GM18498 (cell line): ENCODE data around the gene ROS1.
"Not testable (repeated sequence)": the region's sequence is repeated elsewhere in the genome, so short reads cannot be mapped to it uniquely, and the experiment has no call there.

Source experiments
- ATAC-seq: cut with Tn5 transposase; IDR thresholded peaks from one replicate; pipeline ENCODE4 v1.9.1; 2021; ENCODE audit warnings: mild to moderate bottlenecking, moderate library complexity; ENCODE audit not compliant: unreplicated experiment

ROS1 gene

GRCh38 chr6:117269638-117270054, 156.1 kb downstream of the ROS1 start:
- ATAC-seq = no peak

GRCh38 chr6:117268924-117269323, 156.8 kb downstream of the ROS1 start:
- no peak for ATAC-seq

- no peak for ATAC-seq
These were observed 157.8 kb downstream of the ROS1 start for GRCh38 chr6:117267766-117268534.

GRCh38 chr6:117267054-117267347, 158.7 kb downstream of the ROS1 start:
- no peak for ATAC-seq

GRCh38 chr6:117266257-117267053, 159.3 kb downstream of the ROS1 start:
- no peak for ATAC-seq

DNA sequence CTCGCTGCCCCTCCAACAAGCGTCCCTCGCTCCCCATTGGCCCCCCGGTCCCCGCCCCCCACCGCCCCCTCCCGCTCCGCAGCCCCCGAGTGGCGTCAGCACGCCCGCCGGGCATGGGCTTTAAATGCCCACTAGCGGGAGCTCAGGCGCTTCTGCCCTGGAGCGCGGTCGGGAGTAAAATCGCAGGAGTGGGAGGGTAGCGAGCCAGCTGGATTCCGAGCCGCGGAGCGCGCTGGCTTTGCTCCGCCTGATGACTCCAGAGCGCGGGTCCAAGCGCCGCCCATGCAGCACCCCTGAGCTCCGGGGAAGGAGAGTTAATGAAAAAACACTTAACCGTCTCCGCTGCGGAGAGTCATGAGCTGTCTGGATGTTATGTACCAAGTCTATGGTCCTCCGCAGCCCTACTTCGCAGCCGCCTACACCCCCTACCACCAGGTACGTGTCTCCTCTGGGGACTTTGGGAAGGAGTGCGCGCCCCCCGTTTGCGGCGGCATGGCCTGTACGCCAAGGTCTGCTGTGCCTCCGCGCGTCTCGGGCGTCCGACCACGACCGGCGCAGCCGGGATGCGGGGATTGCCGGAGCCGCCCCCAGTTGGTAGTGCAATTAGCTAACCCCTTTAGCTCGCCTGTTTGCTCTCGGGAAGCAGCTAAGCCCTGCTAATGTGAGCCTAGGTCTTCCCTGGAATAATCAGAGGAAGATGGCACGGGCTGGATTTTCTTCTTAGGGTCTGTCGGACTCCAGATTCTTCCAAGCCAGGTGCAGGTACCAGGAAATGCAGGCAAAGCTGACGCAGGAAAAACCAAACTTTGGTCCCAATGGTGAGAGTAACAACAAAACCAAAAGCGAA, 160.1 kb downstream of the ROS1 start, which contains the start of gene VGLL2:
Gene VGLL2 (plus strand): TSS at position 149 of the 847 bp plus-strand sequence. CDS start 206 bp downstream, at position 355.
- peak; percentile 33 for ATAC-seq

DNA sequence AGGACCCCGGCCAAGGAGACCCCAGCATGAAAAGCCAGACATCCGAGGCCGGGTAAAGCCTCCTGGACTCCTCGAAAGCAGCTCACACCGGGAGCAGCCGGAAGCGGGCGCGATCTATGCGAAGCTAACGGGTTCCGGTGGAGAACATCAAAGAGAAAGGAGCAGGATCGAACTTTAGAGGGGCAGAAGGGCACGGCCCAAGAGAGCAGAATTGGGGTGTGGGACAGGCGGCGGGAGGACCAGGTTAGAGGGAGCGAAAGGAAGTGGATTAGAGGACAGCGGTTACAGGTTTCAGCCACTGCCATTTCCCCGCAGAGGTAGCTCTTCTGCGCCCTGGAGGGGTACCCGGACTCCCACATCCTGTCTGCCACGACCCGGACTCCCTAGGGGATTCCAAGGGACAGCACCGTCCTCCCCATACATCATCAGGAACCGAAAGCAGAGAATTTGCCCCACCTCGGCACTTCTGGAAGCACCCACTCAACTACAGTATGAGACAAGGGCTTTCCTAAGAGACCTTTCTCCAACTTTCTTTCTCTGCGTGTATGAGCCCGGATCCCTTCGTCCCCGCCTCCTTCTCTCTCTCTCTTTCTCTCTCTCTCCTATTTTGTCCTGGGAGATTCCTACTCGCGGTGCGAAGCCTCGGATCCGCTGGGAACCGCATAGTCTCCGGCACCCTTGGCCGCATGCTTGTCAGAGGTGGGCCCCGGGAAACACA, 160.9 kb downstream of the ROS1 start:
- peak; percentile 58 for ATAC-seq

DNA sequence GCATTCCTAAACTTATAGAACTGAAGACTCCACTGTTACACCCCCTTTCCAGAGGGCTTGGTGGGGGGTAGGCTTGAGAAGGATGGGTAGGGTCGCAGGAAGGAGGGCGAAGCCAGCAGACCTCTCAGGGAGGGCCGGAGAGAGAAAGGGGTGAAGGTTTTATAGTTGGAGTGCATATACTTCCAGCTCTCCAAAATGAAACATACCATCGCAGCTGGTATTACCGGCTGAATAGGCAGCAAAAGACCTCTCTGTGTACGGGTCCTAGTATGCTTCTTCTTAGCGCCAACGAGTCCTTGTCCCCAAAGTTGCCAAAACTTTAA, 161.4 kb downstream of the ROS1 start:
- ATAC-seq = peak; percentile 7

DNA sequence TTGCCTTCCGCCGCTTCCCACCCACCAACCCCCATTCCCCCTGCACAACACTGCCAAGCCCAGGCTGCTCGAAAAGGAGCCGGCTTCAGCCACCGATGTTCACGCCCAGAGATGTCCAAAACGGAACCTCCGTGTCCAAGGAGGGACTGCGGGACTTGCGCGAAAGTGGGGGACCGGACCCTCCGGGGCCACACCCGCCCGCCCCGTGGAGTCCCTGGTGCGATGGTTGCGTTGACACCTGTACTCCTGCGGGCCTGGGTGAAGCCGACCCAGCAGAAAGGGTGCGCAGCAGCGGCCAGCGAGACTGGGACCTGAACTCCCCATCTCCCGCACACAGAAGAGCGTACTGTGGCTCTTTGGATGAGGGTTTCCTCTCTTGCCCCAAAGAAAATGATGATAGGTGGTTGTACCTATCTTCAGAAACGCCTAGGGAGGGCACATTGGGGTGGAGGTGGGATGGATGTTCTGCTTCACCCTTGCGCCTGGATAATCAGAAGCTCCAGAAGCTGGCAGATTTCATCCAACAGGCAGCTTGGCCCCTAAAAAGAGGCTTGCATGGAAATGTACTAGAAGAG, 162.3 kb downstream of the ROS1 start:
- ATAC-seq = no peak

- no peak for ATAC-seq
These were observed 162.9 kb downstream of the ROS1 start for GRCh38 chr6:117262799-117263198.

DNA sequence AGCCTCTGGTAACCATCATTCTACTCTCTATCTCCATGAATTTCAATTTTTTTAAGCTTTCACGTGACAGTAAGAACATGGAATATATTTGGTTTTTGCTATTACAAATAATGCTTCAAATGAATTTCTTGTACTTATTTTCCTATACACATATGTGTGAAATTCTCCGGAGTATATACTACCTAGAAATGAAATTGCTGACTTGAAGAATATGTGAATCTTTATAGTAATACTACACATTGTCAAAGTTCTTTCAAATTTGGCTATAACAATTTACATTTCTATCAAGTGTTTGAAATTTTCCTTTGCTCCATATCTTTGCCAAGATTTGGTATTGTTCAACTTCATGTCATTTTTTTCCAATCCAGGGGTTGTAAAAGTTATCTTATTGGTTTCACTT, 172.0 kb downstream of the ROS1 start:
- ATAC-seq = no peak

DNA sequence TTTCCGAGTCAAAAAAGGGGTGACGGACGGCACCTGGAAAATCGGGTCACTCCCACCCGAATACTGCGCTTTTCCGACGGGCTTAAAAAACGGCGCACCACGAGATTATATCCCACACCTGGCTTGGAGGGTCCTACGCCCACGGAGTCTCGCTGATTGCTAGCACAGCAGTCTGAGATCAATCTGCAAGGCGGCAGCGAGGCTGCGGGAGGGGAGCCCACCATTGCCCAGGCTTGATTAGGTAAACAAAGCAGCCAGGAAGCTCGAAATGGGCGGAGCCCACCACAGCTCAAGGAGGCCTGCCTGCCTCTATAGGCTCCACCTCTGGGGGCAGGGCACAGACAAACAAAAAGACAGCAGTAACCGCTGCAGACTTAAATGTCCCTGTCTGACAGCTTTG, 180.8 kb downstream of the ROS1 start:
- ATAC-seq = not testable (repeated sequence)

DNA sequence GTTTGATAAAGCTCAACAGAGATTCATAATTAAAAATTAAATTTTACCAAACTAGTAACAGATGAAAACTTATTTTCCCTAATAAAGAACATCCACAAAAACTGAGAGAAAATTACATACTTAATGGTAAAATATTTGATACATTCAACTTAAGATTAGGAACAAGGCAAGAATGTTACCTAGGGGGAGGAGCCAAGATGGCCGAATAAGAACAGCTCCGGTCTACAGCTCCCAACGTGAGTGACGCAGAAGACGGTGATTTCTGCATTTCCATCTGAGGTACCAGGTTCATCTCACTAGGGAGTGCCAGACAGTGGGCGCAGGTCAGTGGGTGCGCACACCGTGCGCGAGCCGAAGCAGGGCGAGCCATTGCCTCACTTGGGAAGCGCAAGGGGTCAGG, 181.2 kb downstream of the ROS1 start:
- ATAC-seq = not testable (repeated sequence)
